Measurements from ENCODE around the gene SYNPO2L.
"Not testable (repeated sequence)": the region's sequence is repeated elsewhere in the genome, so short reads cannot be mapped to it uniquely, and the experiment has no call there.

GRCh38 chr10:73662705-73663104 lies 6.9 kb upstream of the SYNPO2L start:
- not testable (repeated sequence) for TF ChIP-seq CTCF (IDR thresholded peaks at IDR 0.05; ENCODE audit: insufficient read depth, low read length); POLR2AphosphoS5 (IDR thresholded peaks at IDR 0.05; ENCODE audit: low read depth); REST (IDR thresholded peaks at IDR 0.05; ENCODE audit: insufficient replicate concordance, low read depth)
